HG02763 (cell line): ENCODE data around the gene SRGN.
A peak's percentile ranks its signal among the peaks of the same experiment; 100 is the strongest.

ENCODE experiments used
- ATAC-seq: cut with Tn5 transposase; IDR thresholded peaks from one replicate; pipeline ENCODE4 v1.9.1; 2021; ENCODE audit warnings: mild to moderate bottlenecking, moderate library complexity; ENCODE audit not compliant: unreplicated experiment

SRGN gene

DNA sequence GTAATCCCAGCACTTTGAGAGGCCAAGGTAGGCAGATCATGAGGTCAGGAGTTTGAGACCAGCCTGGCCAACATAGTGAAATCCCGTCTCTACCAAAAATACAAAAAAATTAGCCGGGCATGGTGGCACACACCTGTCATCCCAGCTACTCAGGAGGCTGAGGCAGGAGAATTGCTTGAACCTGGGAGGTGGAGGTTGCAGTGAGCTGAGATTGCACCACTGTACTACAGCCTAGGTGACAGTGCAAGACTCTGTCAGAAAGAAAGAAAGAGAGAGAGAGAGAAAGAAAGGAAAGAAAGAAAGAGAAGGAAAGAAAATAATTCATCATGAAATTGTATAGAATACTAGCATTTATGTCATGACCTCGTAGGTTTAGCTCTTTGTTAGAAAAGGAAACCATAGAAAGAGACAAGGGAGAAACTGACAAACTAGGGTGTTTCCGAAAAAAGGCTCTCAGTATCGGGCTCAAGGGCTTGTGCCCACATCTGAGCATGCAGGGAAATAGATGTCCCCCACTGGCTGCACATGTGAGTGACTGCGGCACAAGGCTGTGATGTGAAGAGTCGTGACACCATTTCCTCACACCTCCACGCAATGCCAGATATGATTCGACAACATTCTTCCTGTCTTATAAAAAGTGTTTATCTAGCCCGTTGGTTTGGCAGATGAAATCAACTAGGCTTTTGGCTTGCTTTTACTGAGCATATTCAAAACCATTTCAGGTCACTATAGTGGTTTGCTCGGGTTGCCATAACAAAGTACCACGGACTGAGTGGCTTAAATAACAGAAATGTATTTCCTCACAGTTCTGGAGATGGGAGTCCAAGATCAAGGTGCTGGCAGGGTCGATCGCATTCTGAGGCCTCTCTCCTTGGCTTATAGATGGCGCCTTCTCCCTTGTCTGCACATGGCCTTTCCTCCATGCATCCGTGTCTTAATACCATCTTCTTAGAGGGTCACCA, 2.0 kb downstream of the SRGN start:
- ATAC-seq = peak; percentile 33

DNA sequence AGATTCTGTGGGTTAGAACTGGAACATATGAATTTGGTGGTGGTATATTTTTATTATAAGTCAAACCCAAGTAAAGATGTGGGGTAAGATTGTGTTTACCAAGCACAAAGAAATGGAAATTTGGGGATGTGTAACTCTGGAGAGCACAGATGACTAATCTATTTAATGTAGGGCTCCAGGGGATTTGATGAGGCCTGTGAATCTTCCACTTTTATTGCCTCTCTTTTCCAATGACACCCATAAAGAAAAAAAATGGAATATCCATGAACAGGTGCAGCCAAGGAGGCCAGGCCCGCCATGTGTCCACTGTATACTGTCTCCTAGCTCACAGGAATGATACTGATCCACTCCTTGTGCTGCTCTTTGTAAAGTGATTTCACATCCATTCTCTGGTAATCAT, 2.8 kb downstream of the SRGN start:
- no peak for ATAC-seq

DNA sequence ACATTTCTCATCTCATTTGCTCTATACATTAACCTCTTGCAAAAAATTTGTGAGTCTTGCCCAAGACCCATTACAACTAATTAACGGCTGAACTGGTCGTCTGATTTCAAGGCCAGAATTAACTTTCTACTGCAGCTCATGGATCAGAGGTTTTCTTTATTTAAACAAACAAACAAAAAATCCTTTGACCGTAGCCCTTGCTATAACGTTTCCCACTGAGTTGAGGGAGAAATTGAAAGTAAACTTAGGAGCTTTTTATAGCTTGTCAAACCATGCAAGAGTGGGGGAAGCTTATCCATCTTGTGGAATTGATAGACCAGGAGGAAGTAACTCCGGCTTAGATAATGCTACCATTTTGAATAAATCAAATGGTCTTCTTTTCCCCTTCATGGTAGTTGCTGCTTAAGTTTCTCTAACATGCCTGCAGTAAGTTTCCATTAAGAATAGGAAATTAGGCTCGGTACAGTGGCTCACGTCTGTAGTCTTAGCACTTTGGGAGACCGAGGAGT, 3.3 kb downstream of the SRGN start:
- no peak for ATAC-seq

DNA sequence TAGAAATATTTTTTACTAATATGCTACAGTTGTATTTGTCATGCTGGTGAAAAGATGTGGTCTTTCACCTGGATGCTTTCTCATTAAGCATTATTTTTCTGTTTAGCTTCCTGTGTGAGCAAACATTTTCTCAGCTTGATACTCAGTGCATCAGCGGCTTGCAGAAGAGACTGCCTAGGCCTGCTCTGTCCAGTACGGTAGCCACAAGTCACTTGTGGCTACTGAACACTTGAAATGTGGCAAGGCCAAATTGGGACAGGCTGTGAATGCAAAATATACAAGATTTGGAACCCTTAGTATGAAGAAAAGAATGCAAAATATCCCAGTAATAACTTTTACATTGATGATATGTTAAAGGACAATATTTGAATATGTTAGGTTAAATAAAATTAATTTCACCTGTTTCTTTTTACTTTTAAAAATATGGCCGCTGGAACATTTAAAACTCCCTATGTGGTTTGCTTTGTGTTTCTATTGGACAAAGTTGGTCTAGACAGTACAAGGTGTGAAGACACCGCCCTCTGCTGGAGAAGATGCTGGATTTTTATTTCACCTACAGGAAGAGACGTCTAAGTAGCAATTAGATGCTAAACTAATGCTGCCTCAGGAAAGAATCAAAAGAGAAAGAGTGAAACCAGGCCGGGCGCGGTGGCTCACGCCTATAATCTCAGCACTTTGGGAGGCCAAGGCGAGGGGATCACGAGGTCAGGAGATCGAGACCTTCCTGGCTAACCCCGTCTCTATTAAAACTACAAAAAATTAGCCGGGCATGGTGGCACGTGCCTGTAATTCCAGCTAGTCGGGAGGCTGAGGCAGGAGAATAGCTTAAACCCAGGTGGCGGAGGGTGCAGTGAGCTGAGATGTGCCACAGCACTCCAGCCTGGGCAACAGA, 5.3 kb downstream of the SRGN start:
- ATAC-seq = peak; percentile 29

DNA sequence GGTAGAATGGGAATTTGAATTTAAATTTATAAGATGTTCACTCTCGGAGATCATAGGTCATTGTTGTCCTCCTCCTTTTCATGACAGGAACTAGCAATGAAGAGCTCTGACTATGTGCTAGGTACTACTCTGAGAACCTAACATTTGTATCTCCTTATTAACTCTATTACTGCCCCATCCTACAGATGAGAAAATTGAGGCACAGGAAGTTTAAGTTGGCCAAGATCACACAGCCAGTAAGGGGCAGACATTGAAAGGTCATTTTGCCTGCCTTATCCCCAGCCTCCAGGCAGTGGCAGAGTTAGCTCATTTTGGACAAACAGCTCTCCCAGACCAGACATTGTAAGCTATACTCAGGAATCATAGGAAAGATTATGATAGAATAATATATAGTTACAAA, 6.0 kb downstream of the SRGN start:
- ATAC-seq = no peak

DNA sequence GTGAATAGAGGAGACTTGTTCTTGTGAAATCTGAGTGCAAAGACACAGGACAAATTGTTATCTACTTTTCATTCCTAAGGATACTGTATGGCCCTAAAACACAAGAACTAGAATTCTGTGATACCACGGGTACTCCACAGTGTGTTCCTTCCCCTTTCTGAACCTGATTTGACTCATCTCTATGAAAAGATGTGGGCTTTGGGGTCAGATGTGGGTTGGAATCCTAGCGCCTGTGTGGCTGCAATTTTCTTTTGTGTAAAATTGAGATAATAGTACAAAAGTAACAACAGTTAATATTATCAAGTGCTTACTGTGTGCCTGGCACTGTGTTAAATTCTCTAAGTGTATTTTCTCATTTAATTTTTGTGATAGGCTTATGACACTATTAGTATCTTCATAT, 8.1 kb downstream of the SRGN start:
- ATAC-seq = no peak

DNA sequence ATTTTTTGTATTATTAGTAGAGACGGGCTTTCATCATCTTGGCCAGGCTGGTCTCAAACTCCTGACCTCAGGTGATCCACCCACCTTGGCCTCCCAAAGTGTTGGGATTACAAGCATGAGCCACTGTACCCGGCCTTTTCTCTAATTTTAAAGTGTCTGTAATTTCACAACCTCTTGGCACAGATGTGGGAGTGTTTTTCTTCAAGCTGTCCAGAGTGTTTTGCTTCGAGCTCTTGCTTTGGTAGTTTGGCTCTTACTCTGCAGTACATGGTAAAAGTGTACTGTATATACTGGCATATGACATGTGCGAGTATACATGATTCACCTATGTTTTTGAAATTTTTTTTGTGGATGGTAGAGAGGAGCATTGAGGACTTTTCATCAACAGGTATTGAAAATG, 9.8 kb downstream of the SRGN start:
- ATAC-seq = no peak

DNA sequence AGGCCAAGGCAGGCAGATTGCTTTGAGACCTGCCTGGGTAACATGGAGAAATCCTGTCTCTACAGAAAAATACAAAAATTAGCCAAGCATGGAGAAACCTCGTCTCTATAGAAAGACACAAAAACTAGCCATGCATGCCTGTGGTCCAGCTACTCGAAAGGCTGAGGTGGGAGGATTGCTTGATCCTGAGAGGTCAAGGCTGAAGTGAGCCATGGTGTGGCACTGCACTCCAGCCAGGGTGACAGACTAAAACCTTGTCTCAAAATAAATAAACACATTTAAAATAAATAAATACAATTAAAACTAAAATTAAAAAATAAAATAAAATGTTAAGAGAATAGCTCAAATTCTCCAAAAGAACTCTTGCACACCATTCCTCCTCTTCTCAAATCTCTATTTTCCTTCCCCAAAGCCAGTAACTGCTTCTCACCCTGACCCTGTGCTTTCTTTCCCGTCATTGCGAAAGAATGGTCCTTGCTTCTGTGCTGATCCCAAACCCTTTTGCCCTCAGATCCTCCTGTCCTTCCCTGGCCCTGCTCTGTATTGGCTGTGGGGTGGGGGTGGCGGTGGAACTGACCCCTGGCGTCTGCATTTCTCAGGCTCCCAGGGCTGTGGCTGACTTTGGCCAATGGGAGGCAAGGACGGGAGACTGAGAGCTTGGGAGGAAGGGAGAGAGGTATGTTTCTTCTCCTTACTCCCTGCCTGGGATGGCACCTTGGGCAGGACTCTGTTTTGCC, 12.4 kb downstream of the SRGN start:
- no peak for ATAC-seq

DNA sequence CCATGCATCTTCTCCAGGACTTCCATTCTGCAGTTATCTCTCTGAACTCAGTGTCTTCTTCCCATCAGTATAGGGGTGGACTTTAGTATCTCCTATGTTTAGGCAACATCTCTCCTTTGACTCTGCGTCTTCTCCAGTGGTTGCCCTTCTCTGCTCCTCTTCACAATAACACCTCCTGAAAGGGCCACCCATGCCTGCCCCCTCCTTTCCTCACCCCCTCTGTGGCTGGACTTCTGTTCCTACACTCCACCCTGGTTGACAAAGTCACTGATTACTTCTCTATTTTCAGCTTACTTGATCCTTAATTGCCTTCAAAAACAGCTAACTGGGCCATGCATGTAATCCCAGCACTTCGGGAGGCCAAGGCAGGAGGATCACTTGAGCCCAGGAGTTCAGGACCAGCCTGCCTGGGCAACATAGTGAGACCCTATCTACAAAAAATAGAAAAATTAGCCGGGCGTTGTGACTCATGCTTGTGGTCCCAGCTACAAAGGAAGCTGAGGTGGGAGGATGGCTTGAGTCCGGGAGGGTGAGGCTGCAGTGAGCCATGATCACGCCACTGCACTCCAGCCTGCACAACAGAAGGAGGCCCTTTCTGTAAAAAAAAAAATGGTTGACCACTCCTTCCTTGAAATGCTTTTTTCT, 13.7 kb downstream of the SRGN start:
- ATAC-seq = no peak

DNA sequence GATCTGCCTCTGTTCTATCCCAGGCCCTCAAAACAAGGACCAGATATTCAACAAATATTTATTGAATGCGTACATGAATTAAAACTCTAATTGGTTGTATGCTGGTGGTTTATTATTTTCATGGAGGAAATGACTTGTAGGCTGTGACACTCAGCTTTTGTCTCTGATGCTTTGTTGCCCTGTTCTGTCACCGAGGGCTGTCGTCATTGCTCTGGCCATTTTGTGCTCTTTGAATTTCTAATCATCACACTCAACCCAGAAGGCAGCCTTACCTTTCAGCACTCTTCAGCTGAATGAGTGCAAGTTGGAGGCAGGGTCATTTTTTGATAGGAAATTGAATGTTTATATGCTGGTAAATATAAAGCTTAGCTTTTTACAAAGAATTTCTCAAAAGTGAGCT, 14.5 kb downstream of the SRGN start:
- no peak for ATAC-seq

DNA sequence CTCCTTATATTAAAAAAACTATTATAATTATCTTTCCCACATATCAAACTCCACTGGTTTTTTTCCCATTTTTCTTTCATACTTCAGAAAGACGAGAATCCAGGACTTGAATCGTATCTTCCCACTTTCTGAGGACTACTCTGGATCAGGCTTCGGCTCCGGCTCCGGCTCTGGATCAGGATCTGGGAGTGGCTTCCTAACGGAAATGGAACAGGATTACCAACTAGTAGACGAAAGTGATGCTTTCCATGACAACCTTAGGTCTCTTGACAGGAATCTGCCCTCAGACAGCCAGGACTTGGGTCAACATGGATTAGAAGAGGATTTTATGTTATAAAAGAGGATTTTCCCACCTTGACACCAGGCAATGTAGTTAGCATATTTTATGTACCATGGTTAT, 15.9 kb downstream of the SRGN start:
- no peak for ATAC-seq

DNA sequence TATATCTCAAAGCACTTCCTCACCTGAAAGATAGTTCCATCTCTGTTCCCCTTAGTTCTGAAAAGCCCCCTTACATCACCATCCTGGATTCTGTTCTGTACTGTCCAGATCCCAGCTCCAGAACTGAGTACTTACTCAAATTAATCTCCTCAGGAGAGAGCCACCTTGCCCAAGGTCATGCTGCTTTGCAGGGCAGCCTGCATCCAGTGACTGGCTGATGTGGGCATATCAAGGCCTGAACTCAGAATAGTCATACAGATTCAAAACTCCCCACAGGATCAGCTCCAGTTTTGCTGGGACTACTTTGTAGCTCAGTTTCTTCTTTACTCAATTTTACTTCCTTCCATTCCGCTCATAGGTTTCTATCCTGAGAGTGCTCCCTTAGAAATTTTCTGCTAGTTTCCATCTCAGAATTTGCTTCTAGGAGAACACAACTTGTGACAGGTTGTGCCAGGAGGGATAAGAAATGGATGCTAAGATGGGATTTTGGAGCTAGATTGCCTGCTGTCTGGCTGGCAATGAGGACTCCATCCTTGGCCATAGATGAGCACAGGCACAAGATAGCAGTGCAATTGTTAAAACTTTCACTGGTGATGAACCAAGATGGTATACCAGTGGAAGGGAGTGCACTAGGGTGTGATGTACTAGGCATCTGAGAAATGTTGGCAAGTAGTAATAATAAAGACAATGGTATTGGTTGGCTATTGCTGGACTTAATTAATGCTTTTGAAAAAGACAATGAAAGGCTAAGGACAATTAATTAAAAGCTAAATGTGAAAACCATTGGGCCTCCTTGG, 17.3 kb downstream of the SRGN start:
- no peak for ATAC-seq

DNA sequence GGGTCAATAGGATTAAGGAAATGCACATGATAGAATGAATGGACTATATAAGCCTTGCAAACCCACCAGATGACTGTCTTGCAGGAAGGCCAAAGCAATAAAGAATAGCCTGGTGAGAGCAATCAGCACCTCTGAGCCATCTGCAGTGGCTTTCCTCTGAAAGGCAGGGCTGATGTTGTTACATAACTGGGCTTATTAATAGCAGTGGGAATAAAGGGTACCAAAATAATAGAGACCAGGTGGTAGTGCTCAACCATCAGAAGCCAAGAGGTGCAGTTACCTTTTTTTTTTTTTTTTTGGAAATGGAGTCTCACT, 19.2 kb downstream of the SRGN start:
- no peak for ATAC-seq

DNA sequence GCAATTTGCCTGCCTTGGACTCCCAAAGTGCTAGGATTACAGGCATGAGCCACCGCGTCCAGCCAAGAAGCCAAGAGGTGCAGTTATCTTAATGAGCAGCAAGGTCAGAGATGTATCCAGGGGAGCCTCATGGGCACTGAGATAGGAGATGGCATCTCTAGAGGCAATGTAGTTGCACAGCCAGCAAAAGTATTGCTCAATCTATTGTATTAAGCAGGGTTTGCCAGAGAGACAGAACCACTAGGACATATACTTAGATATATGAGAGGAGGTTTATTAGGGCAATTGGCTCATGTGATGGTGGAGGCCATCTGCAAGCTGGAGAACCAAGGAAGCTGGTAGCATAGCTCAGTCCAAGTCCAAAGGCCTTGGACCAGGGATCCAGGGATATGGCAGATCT, 19.8 kb downstream of the SRGN start:
- ATAC-seq = no peak

DNA sequence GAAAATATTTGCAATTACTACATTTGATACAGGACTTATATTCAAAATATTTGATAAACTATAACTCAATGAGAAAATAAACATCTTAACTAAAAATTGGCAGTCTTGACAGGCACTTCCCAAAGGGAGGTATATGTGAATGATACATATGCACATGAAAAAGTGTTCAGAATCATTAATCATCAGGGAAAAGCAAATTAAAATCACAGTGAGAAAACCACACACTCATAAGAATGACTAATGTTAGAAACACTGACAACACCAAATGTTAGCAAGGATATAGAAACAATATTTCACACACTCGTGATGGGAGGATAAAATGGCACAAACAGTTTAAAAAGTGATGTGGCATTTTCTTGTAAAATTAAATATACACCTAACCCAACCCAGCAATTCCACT, 32.0 kb downstream of the SRGN start:
- no peak for ATAC-seq

DNA sequence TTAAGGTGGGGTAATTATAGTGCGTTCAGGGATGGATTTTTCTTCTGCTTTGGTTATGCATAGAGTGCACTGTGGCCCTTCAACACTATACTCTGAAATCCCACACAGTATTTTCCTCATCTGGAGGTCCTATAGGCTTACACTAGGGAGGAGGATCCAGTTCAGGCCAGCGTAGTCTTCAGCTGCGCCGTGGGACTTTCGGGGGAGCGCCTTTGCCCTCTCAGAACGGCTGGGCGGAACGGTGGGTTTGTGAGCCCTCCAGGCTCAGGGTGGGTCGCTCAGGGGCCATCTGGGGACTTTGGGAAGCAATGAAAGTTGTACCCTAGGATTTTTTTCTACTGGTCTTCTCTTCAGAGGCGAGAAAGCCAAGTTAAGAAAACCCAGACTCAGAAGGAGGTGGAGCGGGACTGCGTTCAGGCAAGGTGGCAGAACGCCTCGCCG, 35.4 kb downstream of the SRGN start:
- ATAC-seq = peak; percentile 19

DNA sequence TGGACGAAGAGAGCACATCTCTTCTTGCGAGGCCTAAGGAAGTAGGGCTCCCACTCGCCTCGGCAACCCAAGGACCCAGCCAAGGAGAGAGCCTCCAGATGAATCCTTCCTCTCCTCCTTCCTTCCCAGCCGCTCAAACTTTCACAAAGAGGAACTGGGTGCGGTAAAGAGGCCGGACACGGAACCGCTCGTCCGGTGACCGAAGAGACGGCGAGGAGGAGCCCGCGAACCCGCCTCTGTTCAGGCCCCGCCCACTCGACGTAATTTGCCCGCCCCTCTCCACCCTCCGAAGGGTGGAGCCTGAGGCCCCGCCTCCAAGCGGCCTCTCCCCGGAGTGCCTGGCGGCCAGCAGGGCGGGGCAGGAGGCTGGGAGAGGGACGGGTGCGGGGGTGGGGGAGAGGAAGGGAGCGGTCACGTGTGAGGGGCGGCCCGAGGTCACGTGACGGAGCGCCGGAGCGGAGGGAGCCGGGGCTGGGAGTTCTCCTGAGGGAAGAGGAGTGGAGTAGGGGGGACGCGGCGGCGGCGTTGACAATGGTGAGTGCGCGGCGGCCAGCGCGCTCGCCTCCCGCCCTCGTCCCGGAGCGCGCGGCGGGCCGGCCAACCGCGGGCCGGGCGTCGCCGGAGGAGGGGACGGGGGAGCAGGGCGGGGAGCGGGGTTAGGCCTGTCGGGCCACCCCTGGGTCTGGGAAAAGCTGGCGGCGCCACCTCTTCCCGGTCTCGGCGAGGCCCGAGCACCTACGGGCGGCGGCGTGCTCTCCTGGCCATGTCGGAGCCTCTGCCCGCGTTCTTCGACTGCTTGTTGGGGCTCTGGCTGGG, 36.1 kb downstream of the SRGN start, which contains the start of gene VPS26A:
Gene VPS26A (plus strand): TSS at position 432 of the 816 bp plus-strand sequence. CDS start 100 bp downstream, at position 532.
- ATAC-seq = peak; percentile 90

DNA sequence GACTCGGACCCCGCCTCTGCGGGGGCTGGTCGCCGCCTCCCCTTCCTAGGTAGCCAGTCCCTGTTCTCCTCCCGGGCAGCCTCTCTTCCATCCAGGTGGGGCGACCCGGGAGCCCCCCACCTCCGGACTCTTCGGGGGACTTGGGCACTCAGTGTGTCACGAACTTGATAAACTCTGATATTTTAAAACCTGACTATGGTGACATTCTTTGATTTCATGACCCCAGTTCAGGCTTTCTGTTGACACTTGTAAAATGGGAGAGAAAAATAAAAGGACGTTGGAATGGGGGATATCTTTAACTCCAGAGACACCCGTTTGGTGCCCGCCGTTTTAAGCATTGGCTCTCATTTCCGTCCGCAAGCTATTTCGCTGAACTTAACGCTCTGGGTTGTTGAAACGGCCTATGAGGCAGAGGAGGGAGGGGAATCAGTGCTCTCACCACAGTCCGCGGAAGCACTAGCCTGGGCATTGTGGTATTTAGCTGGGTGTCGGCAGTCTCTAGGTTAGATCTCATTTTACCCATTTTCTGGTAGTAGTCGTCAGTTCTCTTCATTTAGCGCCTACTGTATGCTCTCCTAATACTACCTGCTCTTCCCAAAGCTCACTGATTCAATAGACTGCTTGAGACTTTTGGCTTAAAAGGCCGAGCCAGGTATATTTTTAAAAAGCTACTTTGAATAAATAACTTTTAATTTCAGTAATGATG, 36.8 kb downstream of the SRGN start:
- peak; percentile 22 for ATAC-seq
